ENCODE data around the gene ADCY2. TPM values are rescaled to one million over a fixed set of nuclear protein-coding genes. Genes with fewer than 3 reads are reported as not detected.
"Not testable (repeated sequence)": the region's sequence is repeated elsewhere in the genome, so short reads cannot be mapped to it uniquely, and the experiment has no call there.

The ADCY2 gene
- total RNA-seq, 4 donors from 2014 or later: 0.19 to 2.7 (median 0.59) TPM; not detected in 1

DNA sequence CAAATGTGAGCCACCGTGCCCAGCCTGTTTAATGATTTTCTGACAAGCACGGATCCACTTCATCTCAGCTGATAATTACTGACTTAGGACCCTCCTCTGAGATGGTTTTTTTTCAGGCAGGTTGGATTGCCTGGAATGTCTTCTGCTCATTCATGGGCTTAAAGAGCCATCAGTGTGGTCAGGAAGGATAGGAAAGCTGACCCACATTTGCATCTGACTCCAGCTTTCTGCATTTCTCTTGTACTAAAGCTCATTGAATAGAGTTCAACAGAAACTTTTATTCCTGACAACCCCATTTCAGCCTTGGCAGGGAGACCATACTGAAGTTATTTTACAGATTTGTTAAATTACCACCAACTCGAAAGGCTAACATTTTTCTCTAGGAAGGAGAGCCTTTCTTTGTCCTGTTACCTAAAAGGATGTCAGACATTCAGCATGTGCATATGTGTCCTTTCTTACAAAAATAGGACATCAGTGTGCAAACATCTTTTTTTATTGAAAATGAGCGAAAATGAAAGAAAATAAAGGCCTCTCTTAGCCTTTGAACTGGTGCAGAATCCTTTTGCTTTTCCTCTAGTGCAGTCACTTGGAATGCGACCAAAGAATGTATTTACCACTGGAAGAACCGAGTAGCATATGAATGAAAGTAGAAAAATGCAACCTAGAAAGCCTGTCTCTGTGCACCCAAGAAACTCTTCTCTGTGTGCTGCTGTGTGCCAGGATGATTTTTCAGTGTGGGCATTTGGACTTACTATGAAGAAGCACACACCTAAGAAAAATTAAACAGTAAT lies 26.6 kb downstream of the ADCY2 start:
- Histone ChIP-seq H3K36me3 (no peaks in the 10 kb centered on the region), H3K4me1 (peaks cover 0 to 16% (median 0%) of the 10 kb centered on the region in 3 donors), H3K9me3 (no peaks in the 10 kb centered on the region), H3K27me3 (no peaks in the 10 kb centered on the region), H3K27ac (no peak overlapping the region), H3K4me3 (no peak overlapping the region)
- DNase-seq: no peak
- TF ChIP-seq, protein P1, sequence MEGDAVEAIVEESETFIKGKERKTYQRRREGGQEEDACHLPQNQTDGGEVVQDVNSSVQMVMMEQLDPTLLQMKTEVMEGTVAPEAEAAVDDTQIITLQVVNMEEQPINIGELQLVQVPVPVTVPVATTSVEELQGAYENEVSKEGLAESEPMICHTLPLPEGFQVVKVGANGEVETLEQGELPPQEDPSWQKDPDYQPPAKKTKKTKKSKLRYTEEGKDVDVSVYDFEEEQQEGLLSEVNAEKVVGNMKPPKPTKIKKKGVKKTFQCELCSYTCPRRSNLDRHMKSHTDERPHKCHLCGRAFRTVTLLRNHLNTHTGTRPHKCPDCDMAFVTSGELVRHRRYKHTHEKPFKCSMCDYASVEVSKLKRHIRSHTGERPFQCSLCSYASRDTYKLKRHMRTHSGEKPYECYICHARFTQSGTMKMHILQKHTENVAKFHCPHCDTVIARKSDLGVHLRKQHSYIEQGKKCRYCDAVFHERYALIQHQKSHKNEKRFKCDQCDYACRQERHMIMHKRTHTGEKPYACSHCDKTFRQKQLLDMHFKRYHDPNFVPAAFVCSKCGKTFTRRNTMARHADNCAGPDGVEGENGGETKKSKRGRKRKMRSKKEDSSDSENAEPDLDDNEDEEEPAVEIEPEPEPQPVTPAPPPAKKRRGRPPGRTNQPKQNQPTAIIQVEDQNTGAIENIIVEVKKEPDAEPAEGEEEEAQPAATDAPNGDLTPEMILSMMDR (IDR thresholded peaks at IDR 0.05): no peak
- no peak for TF ChIP-seq POLR2A (IDR thresholded peaks at IDR 0.05)
- intact Hi-C loops (cut with DNase I): no loop called here
- 37 to 49% methylated on average over 6 of the region's 6 CpGs for WGBS, 2 donors

- H3K27me3 ChIP-seq; H3K36me3 ChIP-seq; H3K9me3 ChIP-seq; H3K4me3 ChIP-seq; DNase-seq; H3K27ac ChIP-seq; intact Hi-C loops (cut with DNase I): not testable (repeated sequence)
- peaks cover 0 to 16% (median 0%) of the 10 kb centered on the region in 3 donors for H3K4me1 ChIP-seq
- WGBS, 2 donors: 35 to 78% methylated on average over 2 of the region's 2 CpGs
These were observed 27.3 kb downstream of the ADCY2 start for GRCh38 chr5:7423231-7423630.

DNA sequence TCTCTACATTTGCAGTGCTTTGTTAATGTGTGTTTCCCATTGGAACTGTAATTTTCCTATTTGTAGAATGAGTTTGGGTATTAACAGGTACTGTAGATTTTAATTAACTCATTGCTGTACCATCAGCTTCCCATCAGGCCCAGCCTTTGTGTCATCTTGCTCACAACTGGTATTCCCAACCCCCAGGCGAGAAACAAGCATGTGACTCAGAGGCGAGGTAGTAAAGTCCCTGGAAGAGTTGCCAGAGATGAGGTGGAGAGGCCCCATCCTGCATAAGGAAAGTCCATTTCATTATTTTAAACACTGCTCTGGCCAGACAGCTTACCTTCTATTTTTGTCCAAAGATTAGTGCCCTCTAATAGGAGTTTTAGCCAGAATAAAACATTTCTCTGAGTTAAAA lies 29.9 kb downstream of the ADCY2 start:
- H3K36me3 ChIP-seq: no peaks in the 10 kb centered on the region
- DNase-seq: no peak
- H3K4me1 ChIP-seq: peaks cover 0 to 16% (median 0%) of the 10 kb centered on the region in 3 donors
- no peaks in the 10 kb centered on the region for H3K27me3 ChIP-seq
- intact Hi-C loops (cut with DNase I): no loop called here
- H3K9me3 ChIP-seq: no peaks in the 10 kb centered on the region
- H3K27ac ChIP-seq: no peak overlapping the region
- no peak overlapping the region for H3K4me3 ChIP-seq
- TF ChIP-seq, protein P1 (IDR thresholded peaks at IDR 0.05): no peak
- TF ChIP-seq POLR2A (IDR thresholded peaks at IDR 0.05): no peak
- WGBS, 2 donors: 25 to 49% methylated on average over 2 of the region's 2 CpGs

- Histone ChIP-seq H3K9me3 (no peaks in the 10 kb centered on the region), H3K27me3 (no peaks in the 10 kb centered on the region), H3K4me3 (no peak overlapping the region), H3K36me3 (no peaks in the 10 kb centered on the region), H3K4me1 (peaks cover 0 to 16% (median 0%) of the 10 kb centered on the region in 3 donors), H3K27ac (no peak overlapping the region)
- no peak for TF ChIP-seq POLR2A (IDR thresholded peaks at IDR 0.05)
- no peak for DNase-seq
- WGBS, 2 donors: 76 to 79% methylated on average over 4 of the region's 4 CpGs
- intact Hi-C loops (cut with DNase I): no loop called here
These were observed 30.3 kb downstream of the ADCY2 start for GRCh38 chr5:7426284-7426683.

- no peak for TF ChIP-seq POLR2A (IDR thresholded peaks at IDR 0.05)
- TF ChIP-seq, protein P1 (IDR thresholded peaks at IDR 0.05): no peak
- Histone ChIP-seq H3K4me3 (no peak overlapping the region), H3K27me3 (no peaks in the 10 kb centered on the region), H3K9me3 (no peaks in the 10 kb centered on the region), H3K27ac (no peak overlapping the region), H3K4me1 (peaks cover 0 to 20% (median 0%) of the 10 kb centered on the region in 3 donors), H3K36me3 (no peaks in the 10 kb centered on the region)
- intact Hi-C loops (cut with DNase I): no loop called here
- 70 to 90% methylated on average over 6 of the region's 6 CpGs for WGBS, 2 donors
- no peak for DNase-seq
These were observed 39.0 kb downstream of the ADCY2 start for GRCh38 chr5:7434914-7435313.

- intact Hi-C loops (cut with DNase I): no loop called here
- H3K27me3 ChIP-seq: no peaks in the 10 kb centered on the region
- H3K36me3 ChIP-seq: no peaks in the 10 kb centered on the region
- no peak for DNase-seq
- H3K9me3 ChIP-seq: no peaks in the 10 kb centered on the region
- WGBS, 2 donors: 66 to 71% methylated on average over 3 of the region's 3 CpGs
- peaks cover 0 to 20% (median 0%) of the 10 kb centered on the region in 3 donors for H3K4me1 ChIP-seq
- H3K4me3 ChIP-seq: no peak overlapping the region
- H3K27ac ChIP-seq: no peak overlapping the region
- TF ChIP-seq POLR2A (IDR thresholded peaks at IDR 0.05): no peak
- TF ChIP-seq, protein P1 (IDR thresholded peaks at IDR 0.05): no peak
These were observed 39.6 kb downstream of the ADCY2 start for GRCh38 chr5:7435503-7435902.

Measured in esophagus squamous epithelium (tissue), 5 donors.